ENCODE measurements around the gene ROBO2. TPM values are rescaled to one million over a fixed set of nuclear protein-coding genes. Genes with fewer than 3 reads are reported as not detected.

Gene ROBO2
- total and polyA plus RNA-seq, 7 donors = 0.23 to 2.9 (median 0.38) TPM; not detected in 1

GRCh38 chr3:77606372-77606771 lies 566.5 kb downstream of the ROBO2 start:
- TF ChIP-seq CTCF (IDR thresholded peaks at IDR 0.05) (no peak), EP300 (IDR thresholded peaks at IDR 0.05) (no peak), POLR2AphosphoS5 (IDR thresholded peaks at IDR 0.05) (no peak), POLR2A (IDR thresholded peaks at IDR 0.05) (no peak)
- 16 to 44% methylated on average over 2 of the region's 2 CpGs for WGBS, 2 donors
- Histone ChIP-seq H3K27me3 (no peaks in the 10 kb centered on the region), H3K4me1 (no peaks in the 10 kb centered on the region), H3K4me3 (no peak overlapping the region), H3K9me3 (no peaks in the 10 kb centered on the region), H3K36me3 (no peaks in the 10 kb centered on the region), H3K27ac (no peak overlapping the region)
- intact Hi-C loops (cut with DNase I) = no loop called here
- no peak for DNase-seq

GRCh38 chr3:77618686-77619085 lies 578.8 kb downstream of the ROBO2 start:
- H3K36me3 ChIP-seq = no peaks in the 10 kb centered on the region
- intact Hi-C loops (cut with DNase I) = no loop called here
- TF ChIP-seq EP300 (IDR thresholded peaks at IDR 0.05) = no peak
- no peak for TF ChIP-seq POLR2A (IDR thresholded peaks at IDR 0.05)
- no peak for TF ChIP-seq CTCF (IDR thresholded peaks at IDR 0.05)
- TF ChIP-seq POLR2AphosphoS5 (IDR thresholded peaks at IDR 0.05) = no peak
- no peaks in the 10 kb centered on the region for H3K4me1 ChIP-seq
- 86 to 89% methylated on average over 3 of the region's 3 CpGs for WGBS, 2 donors
- peaks cover 0 to 2% (median 0%) of the 10 kb centered on the region in 4 donors for H3K9me3 ChIP-seq
- DNase-seq = no peak
- no peak overlapping the region for H3K4me3 ChIP-seq
- no peak overlapping the region for H3K27ac ChIP-seq
- H3K27me3 ChIP-seq = no peaks in the 10 kb centered on the region

- Histone ChIP-seq H3K9me3 (peaks cover 0 to 2% (median 0%) of the 10 kb centered on the region in 4 donors), H3K27me3 (no peaks in the 10 kb centered on the region), H3K4me3 (no peak overlapping the region), H3K4me1 (no peaks in the 10 kb centered on the region), H3K27ac (no peak overlapping the region), H3K36me3 (no peaks in the 10 kb centered on the region)
- no peak for DNase-seq
- intact Hi-C loops (cut with DNase I) = no loop called here
- WGBS, 2 donors = 82 to 84% methylated on average over 1 of the region's 1 CpG
- TF ChIP-seq POLR2A (IDR thresholded peaks at IDR 0.05) (no peak), EP300 (IDR thresholded peaks at IDR 0.05) (no peak), POLR2AphosphoS5 (IDR thresholded peaks at IDR 0.05) (no peak), CTCF (IDR thresholded peaks at IDR 0.05) (no peak)
These were observed 580.1 kb downstream of the ROBO2 start for GRCh38 chr3:77620009-77620408.

- WGBS, 2 donors = 83 to 92% methylated on average over 2 of the region's 2 CpGs
- no peaks in the 10 kb centered on the region for H3K9me3 ChIP-seq
- no peak for DNase-seq
- TF ChIP-seq POLR2A (IDR thresholded peaks at IDR 0.05) = no peak
- no peak for TF ChIP-seq EP300 (IDR thresholded peaks at IDR 0.05)
- TF ChIP-seq POLR2AphosphoS5 (IDR thresholded peaks at IDR 0.05) = no peak
- no peak for TF ChIP-seq CTCF (IDR thresholded peaks at IDR 0.05)
- intact Hi-C loops (cut with DNase I) = no loop called here
- H3K27ac ChIP-seq = no peak overlapping the region
- H3K4me3 ChIP-seq = no peak overlapping the region
- H3K36me3 ChIP-seq = no peaks in the 10 kb centered on the region
- no peaks in the 10 kb centered on the region for H3K4me1 ChIP-seq
- H3K27me3 ChIP-seq = no peaks in the 10 kb centered on the region
These were observed 583.6 kb downstream of the ROBO2 start for GRCh38 chr3:77623500-77623899.

GRCh38 chr3:77626157-77626556 lies 586.3 kb downstream of the ROBO2 start:
- Histone ChIP-seq H3K9me3 (no peaks in the 10 kb centered on the region), H3K36me3 (no peaks in the 10 kb centered on the region), H3K27me3 (no peaks in the 10 kb centered on the region), H3K4me3 (no peak overlapping the region), H3K27ac (no peak overlapping the region), H3K4me1 (no peaks in the 10 kb centered on the region)
- intact Hi-C loops (cut with DNase I) = no loop called here
- WGBS, 2 donors = 95% methylated on average over 1 of the region's 1 CpG
- no peak for DNase-seq
- no peak for TF ChIP-seq POLR2AphosphoS5 (IDR thresholded peaks at IDR 0.05)
